NCI-H128 (cell line): ENCODE data around the gene DUSP3.

Experiments
- DNase-seq: peaks from one replicate; lab custom pipeline; 2025; ENCODE audit not compliant: unreplicated experiment; lab: John Stamatoyannopoulos, UW

The DUSP3 gene

DNA sequence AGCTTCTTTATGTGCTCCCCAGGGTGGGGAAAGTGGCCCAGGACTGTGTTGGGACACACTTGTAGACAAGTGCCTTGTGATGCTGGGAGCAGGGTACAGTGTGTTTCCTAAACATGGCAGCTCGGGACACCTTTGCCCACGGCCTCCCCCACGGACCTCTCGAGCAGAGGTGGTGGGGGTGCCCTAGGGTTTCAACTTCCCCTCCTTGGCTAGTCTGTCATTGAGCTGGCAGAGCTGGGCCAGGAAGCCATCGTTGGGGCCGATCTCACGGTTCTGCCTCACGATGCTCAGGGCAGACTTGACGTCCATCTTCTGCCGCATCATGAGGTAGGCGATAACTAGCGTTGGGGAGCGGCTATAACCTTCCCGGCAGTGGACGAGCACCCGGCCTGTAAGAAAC lies 9.4 kb downstream of the DUSP3 start:
- DNase-seq = no peak

DNA sequence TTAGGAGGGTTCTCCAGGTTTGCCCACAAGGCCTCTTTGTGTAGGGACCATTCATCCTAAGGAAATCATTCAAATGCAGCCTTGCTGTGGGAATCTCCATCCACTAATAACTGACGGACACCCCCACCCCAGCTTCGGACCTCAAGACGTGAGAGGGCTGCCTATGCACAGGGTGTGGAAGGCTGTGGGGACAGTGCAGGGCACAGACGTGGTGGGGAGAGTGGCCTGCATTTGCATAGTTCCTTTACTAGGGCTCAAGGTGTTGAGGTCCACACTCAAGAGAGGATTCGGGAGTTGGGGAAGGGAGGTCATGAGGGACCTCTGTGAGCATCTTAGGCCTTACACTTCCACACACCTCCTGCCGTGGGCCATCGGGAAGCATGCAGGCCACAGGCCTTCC lies 9.8 kb downstream of the DUSP3 start:
- no peak for DNase-seq

DNA sequence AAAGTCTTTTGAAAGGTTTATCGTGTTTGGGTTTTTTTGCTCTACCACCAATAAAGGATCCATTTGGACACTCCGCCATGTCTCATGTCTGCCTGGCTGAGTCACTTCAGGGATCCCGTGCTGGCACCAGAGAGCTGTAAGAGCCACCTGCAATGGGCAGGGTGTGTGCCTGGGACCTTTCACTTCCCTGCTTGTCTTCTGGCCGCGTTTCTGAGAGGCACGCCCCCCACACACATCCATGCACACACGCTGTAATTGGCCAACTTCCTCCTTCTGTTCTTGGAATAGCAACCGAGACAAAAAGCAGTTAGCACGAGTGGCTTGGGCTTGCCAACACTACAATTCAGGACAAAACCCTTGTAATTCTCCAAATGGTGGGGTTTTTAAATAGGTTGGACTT lies 10.4 kb downstream of the DUSP3 start:
- DNase-seq = no peak

DNA sequence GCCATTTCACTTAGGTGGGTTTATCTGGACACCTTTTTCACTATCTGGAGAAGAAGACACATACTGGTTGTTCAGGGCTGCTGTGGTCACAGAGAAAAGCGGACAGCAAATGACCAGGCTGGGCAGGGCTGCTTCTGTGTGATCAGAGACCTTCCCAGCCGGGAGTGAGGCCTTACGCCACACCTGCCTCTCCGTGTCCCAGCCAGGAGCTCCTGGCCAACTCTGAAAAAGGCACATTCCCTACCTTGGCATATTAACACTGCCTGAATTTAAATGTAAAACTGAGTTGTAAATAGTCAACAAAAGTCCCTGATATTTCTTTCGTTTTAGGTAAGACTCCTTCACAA lies 11.1 kb downstream of the DUSP3 start:
- DNase-seq = no peak

DNA sequence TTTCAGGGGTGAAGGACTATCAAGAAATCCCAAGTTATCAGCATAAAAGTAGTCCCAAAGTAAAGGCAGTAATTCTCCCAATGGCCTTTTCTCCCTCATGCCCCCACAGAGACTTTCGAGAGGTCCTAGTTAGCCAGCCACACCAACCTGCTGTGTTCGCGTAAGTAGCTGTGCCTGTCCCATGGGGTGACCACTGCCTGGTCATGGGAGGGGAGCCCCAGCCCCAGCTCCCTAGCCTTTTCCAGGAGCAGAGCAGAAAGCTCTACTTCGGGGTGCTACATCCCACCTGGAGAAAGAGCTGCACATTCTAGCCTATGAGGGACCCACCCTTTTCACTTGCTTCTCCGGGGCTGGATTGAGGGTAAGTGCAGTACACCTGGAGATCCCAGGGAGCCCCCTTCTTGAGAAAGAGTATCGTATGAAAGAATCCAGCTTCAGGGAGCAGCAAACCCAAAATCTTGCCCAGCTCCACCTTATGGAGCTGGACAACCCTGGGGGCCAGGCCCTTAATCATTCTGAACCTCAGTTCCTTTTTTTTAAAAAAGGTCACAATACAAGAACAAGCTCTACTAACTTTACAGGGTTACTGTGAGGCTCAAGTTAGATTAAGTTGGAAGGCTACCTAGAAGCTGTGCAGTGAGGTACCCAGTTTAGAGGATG lies 11.6 kb downstream of the DUSP3 start:
- no peak for DNase-seq

DNA sequence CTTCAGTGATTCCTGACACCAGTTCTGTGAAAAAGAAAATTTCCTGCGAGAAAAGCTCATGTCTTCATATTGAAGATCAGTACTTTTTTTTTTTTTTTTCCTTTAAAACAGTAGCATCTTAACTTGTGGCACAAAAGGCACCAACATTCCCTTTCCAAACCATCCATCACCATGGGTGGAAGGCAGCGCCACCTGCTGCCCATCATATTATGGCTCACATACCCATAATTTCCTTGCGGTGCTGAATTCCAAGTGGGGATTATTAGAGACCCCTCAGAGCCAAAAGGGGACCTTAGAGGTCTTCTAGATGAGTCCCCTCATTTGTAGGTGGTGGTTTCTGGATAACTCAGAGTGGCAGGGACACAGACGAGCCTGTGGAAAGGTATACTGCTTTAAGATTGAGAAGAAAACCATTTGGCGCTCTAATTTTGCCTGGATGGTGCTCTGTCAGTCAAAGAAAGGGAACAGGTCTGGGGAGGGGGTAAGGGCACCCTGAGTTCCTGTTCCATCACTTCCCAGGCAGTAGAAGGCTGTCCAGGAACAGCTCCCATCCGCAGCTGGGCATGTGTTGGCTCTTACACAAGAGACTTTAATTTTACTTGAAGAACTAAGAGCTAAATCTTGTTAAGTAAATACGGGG lies 12.2 kb downstream of the DUSP3 start:
- DNase-seq = no peak

DNA sequence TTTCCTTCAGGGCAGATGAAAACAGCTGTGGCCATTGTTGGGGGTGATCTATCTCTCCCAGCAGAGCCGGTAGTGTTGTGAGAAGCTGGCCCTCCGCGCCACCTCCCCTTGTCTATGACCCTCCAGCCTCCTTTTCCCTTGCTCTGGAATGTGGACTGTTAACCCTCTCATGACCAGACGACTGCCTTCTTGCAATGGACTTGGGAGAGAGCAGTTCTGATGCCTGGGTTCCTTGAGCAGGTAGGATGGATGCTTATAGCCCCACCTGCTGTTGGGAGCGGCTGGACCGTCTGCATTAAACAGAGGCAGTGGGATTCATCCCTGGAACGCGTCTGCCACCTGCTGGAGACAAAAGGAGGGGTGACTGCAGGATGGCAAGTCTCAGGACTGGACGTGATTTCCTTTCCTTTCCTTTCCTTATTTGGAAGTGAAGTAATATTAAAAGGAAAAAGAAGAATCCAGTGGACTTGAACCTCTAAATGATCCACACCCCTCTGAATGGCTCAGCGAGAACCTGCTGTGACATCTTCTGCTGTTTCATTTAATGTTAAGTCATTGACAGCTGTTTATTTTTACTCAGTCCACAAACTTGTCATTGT lies 18.4 kb downstream of the DUSP3 start:
- peak; percentile 31 for DNase-seq

DNA sequence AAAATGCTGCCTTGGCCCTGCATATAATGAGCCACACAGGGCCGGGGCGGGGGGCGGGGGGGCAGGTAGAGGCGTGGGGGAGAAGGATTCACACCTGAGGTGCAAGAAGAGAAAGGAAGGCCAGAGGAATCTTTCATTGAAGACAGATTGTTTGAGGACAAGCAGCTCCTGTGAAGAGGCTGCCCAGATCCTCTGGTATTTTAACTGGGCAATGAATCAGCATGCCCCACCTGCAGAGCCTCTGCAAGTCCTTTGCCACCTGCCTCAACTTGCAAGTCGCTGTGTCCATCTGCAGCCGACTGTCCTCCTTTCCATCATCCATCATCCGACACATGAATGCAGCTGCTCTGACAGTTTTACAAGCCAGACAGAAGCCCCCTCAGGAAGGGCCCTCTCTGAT lies 18.9 kb downstream of the DUSP3 start:
- no peak for DNase-seq

DNA sequence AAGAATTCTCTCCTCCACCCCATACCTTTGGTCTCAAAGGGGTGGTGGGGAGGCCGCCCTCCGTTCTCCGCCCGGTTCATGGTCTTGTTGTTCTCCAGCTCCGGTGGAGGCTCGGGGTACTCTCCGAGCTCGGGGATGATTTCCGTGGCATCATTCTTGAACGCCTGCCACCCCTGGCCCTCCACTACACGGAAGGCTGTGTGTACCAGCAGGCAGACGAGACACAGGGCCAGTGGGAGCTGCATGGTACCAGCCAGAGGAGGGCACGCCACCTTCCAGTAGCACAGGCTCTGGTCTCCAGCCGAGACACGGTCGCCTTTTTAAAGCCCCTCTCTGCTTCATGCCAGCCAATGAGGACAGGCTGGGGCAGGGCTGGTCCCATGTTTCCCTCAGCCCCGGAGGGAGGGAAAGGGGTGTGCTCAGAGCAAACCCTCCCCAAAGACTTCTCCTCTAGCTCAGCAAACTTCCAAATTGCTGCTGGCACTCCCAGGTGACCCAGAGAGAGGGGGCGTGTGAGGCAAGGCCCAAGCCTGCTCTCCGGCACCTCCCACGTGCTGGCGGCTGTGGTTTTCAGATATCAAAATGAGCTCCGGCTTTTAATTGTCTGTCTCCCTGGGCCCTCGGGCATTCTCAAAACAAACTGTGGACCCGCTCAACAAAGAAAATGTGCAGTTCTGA lies 20.1 kb downstream of the DUSP3 start, which contains the start of gene SOST:
Gene SOST (minus strand): TSS at position 295 of the 678 bp plus-strand sequence. CDS start 50 bp downstream, at position 245.
- no peak for DNase-seq

DNA sequence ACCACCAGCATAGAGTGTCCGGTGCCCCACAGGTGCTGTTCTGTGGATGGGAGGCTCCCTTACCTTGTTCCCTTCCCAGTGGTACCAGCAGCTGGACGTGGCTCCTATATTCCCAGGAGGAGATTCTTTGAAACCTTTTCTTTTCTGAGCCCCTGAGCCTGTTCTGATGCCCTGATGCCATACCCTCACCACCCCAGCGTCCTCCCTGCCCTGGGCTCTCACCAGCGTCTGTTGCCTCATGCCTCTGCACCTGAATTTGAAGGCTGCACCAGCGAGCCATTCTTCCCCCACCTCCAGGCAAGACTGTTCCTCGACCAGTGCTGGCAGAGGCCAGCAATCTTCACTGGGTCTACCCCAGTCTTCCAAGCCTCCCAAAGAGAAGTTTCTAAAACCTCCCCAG lies 20.7 kb downstream of the DUSP3 start:
- no peak for DNase-seq

DNA sequence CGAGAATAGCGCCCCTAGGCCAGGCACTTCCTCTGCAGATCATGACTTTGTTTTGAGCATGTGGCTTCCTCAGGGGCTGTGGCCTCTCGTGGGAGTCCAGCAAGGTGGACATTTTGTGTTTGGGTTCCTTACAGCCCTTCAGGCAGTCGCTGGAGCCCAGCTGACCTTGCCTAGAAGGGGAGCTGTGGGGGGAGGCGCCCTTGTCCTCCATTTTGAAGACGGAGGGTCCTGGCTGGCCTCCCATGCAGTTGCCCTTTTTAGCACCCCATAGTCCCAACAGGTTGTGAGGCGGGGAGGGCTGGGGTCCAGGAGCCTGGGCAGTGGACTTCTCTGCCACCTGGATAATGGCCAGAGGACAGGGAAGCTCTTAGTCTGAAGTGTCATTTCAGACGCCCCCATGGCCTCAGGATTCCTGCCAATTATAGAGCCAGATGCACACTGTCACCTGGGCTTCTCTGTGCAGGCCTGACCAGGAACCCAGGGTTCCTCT lies 21.6 kb downstream of the DUSP3 start:
- no peak for DNase-seq

DNA sequence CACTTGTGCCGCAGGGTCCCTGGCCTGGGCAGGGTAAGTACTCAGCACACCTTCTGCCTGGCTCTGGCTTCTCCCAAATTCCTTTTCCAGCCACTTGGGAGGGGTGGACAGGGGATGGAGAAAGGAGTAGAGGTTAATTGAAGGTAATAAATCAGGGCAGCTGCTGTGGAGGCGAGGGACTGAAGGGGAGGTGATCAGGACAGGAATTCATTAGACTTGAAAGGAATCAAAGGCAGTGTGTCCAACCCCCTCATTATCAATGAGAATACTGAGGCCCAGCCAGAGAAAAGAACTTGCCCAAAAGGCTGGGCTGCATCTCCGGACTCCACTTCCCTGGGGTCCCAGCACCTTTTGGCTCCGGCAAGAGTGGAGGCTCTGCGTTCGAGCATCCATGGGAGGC lies 22.6 kb downstream of the DUSP3 start:
- no peak for DNase-seq

DNA sequence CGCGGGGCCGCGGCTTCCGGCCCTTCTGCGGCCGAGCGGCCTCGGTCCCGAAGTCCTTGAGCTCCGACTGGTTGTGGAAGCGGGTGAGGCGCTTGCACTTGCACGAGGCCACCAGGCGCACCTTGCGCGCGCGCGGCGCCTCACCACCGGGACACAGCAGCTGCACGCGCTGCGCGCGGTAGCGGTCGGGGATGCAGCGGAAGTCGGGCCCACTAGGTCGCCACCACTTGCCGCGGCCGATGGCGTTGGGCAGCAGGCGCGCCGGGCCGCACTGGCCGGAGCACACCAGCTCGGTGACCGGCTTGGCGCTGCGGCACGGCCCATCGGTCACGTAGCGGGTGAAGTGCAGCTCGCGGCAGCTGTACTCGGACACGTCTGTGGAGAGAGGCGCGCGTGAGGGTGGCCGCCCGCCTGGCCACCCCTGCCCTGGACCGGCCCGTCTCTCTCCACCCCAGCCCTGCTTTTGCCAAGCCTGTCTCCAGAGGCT lies 23.3 kb downstream of the DUSP3 start:
- DNase-seq = no peak

DNA sequence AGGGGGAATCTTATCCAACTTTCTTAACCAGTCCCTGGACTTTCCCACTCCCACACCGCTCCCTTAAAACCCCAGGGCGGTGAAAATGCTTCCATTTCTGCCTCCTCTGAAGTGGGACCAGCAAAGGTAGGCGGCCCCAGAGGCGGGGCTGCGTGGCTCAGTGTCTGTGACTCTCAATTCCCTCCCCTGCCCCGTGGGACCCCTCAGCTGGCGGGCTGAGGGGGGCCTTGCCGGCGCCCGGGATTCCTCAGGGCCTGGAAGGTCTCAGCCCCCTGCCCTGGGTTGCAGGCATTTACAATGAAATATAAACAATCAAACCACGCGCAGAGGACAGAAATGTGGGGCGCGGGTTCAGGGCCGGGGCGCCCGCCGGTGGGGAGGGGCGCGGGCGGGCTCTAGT lies 23.8 kb downstream of the DUSP3 start:
- DNase-seq = no peak

DNA sequence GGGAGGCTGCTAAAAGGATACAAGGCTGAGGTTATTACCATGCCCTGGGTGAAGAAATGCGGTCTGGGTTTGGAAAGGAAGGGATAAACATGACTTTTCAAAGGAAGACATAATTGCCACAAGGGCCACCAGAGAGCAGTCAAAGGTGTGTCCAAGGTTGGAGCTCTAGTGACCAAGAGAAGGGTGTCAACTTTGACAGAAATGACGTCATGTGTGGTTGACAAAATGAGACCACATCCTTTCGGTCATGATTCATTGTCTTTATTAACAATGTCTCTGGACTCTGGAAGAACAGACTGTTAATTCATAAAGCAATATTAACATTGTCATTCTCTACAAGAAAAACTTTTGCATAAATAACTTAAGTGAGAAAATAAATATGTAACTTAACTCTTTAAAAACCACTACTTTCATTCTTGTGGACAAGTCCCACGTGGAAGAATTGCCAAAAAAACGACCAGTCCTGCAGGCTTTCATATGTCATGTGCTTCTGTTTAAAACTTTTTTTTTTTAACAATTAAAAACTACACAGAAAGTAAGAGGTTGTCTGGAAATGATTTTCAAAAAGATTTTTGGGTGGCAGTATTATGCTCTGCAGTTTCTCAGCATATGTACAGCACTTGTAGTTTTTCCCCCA lies 25.2 kb downstream of the DUSP3 start:
- no peak for DNase-seq

DNA sequence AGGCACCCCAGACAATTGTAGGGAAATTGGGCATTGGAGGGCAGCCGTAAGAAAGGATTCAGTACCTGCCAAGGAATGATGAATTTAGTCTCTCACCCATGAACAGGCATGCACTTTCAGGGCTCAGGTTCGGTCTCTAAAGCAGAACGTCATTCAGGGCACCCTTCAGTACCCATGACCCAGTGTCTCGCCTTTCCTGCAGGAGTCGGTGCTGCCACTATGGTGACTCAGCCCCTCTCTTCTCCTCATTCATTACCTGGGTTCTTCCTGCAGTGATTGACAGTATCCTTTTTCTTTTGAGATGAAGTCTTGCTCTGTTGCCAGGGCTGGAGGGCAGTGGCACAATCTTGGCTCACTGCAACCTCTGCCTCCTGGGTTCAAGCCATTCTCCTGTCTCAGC lies 28.6 kb downstream of the DUSP3 start:
- no peak for DNase-seq

DNA sequence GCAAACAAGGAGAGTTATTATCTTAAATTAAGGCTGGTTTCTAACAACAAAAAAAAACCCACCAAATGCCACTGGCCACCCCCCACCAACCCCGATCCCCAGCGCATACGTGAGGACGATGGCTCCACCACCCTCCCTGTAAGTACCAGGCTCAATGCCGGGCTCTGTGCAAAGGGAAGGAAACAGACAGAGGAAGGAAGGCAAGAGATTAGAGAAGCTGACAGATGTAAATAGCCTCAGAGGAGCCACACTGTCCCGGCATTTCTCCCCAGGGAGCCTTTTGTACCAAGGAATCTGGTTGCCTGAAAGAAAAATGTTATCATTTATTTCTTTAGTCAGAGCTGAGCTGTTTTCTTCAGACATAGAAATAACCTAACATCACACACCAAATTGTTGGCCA lies 33.2 kb downstream of the DUSP3 start:
- DNase-seq = no peak

DNA sequence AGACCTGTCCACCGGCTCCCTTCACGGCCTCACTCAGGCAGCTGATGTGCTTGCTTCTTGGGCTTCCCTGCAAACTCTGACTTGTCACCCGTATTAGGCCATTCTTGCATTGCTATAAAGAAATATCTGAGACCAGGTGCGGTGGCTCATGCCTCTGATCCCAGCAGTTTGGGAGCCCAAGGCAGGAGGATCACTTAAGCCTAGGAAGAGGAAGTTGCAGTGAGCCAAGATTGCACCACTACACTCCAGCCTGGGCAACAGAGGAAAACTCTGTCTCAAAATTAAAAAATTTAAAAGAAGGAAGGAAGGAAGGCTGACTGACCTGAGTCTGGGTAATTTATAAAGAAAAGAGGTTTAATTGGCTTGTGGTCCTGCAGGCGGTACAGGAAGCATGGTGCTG lies 37.1 kb downstream of the DUSP3 start:
- no peak for DNase-seq

DNA sequence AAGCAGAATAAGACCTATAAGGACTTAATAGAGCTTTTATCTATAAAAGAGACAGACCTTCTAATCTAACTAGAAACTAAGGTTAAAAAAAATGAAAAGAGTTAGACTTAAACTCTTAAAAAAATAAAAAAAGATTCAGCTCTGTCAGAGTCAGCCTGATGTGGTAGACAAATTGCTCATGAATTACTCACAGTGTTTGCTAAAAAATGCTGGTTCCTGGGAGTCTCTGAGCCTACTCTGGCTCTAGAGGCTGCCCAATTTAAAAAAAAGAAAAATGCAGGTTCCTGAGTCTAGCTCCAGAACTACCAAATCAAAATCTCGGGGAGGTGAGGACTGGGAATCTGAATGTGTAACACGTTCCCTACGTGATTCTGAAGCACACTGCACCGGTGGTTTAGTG lies 38.2 kb downstream of the DUSP3 start:
- no peak for DNase-seq

DNA sequence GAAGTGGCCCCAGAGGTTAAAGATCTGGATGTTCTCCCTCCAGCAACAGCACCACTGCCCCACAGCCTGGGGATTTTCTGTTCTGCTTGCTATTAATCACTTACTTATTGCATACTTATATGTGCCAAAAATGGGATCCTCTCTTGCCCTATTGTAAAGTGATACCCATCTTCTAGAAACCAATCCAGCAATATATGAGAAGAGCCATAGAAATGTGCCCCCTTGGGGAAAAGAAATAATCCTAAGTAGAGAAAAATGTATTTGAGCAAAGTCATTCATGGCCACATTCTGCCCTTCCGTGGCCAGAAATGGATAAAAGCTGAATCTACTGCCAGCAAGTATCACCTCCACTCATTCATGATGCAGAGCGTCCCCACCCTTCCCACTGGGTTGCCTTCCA lies 41.1 kb downstream of the DUSP3 start:
- no peak for DNase-seq

DNA sequence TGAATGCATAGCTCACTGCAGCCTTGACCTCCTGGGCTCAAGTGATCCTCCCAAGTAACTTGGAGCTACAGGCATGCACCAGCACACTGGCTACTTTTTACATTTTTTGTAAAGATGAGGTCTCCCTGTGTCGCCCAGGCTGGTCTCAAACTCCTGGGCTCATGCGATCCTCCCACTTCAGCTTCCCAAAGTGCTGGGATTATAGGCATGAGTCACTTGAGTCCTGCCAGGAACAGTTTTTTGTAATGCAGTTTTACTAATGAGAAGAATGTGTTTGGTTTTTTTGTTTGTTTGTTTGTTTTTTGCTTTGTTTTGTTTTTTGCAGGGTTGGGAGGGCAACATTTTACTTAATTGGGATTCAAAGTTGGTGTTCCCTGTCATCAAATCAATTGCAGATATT lies 42.4 kb downstream of the DUSP3 start:
- DNase-seq = no peak
